Cardiac septum (tissue), 1 donor: Measurements from ENCODE around the gene FILIP1L. TPM values are rescaled to one million over a fixed set of nuclear protein-coding genes. Genes with fewer than 3 reads are reported as not detected.

Experiments
- DNase-seq: peaks from one replicate; pipeline ENCODE4 v3.0.0-alpha.2; 2020; ENCODE audit warnings: low spot score
- intact Hi-C: fragments of 100-400 bp; cut with DNase I; formaldehyde crosslinking; loops from one replicate; pipeline ENCODE4 v1.14.0; 2022
- microRNA-seq: library from miRNA; unstranded; fragments of <30 nt; microRNA quantifications from one replicate; pipeline ENCODE4 v1.2.0, GENCODE V29; 2020
- total RNA-seq: library from RNA; stranded (reverse); fragmentation: NEBNext Ultra II Directional; extraction: Animal tissue kit (Norgen Biotek cat#: 25700); gene quantifications from one replicate; pipeline ENCODE4 v1.2.1, GENCODE V29; 2021
- donor health status: DM: no; HTN: no; CAD: no.

Gene FILIP1L
- total RNA-seq, 1 donor from 2014 or later: 120 TPM

- intact Hi-C loops: loop anchor here (5.0 kb wide), 1 partner anchor 445 kb away; the partner anchor contains the start of gene TBC1D23
- DNase-seq: peak; percentile 98
Observed at GRCh38 chr3:99817437-99818240, 296.7 kb downstream of the FILIP1L start, which contains the start of gene CMSS1. Gene CMSS1, plus strand, starts transcription at chr3:99817862.

GRCh38 chr3:99817047-99817436 lies 297.3 kb downstream of the FILIP1L start:
- intact Hi-C loops: loop anchor here (5.0 kb wide), 1 partner anchor 445 kb away; the partner anchor contains the start of gene TBC1D23
- DNase-seq: no peak

GRCh38 chr3:99810403-99810802 lies 303.9 kb downstream of the FILIP1L start:
- DNase-seq: no peak
- intact Hi-C loops: no loop called here

- DNase-seq: no peak
- intact Hi-C loops: no loop called here
Observed at GRCh38 chr3:99809565-99809964, 304.7 kb downstream of the FILIP1L start.

GRCh38 chr3:99808163-99808794 lies 306.0 kb downstream of the FILIP1L start:
- no peak for DNase-seq
- intact Hi-C loops: no loop called here

GRCh38 chr3:99805160-99805559 lies 309.1 kb downstream of the FILIP1L start:
- DNase-seq: no peak
- intact Hi-C loops: no loop called here

GRCh38 chr3:99803297-99803696 lies 311.0 kb downstream of the FILIP1L start:
- no peak for DNase-seq
- intact Hi-C loops: no loop called here

- intact Hi-C loops: no loop called here
- no peak for DNase-seq
Observed at GRCh38 chr3:99799422-99799821, 314.9 kb downstream of the FILIP1L start.

GRCh38 chr3:99795573-99795972 lies 318.7 kb downstream of the FILIP1L start:
- intact Hi-C loops: no loop called here
- DNase-seq: no peak

- no peak for DNase-seq
- intact Hi-C loops: no loop called here
Observed at GRCh38 chr3:99794485-99794884, 319.8 kb downstream of the FILIP1L start.

GRCh38 chr3:99789011-99789721 lies 325.1 kb downstream of the FILIP1L start:
- intact Hi-C loops: loop anchor here (5.0 to 10.0 kb wide), 2 partner anchors 142 to 764 kb away; no protein-coding TSS in a partner anchor
- DNase-seq: no peak

Small RNAs within 50 kb of the gene (microRNA-seq; reads per million reads assigned to microRNA genes)
- gene MIR3921: not detected

Other genes starting within 250 kb of the FILIP1L start
- gene TBC1D23, start 146.5 kb upstream of the FILIP1L start, total RNA-seq: 35.1 TPM
- gene NIT2, start 220.3 kb upstream of the FILIP1L start, total RNA-seq: 41.0 TPM